Activated T-cell treated with anti-CD3 and anti-CD28 coated beads, Interleukin-2, amount 50 U/mL, for 48 hours (primary cell): ENCODE data around the gene ABTB2.

ENCODE experiments used
- DNase-seq, 2 experiments: peaks; one replicate each; pipeline ENCODE4 v3.0.0-alpha.2; 2020

ABTB2 gene

GRCh38 chr11:34311126-34311525 lies 46.7 kb downstream of the ABTB2 start:
- no peak for DNase-seq

DNA sequence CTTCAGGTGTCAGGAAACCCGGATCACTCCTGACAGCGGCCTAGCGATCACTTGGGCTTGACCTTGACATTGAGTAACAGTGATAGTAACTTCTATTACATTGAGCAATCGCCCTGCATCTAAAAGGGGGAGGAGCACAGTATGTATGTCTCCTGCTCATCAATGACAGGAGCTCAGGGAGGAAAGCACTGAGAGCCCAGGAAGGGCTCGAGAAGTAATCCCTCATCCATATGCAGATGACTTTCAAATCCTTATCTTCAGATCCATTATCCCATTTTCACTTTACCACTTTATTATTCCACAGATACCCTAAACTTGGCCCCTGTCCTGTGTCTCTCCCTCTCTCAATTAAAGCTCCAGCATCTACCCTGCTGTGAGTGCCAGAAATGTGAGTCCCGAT lies 47.8 kb downstream of the ABTB2 start:
- DNase-seq = no peak

DNA sequence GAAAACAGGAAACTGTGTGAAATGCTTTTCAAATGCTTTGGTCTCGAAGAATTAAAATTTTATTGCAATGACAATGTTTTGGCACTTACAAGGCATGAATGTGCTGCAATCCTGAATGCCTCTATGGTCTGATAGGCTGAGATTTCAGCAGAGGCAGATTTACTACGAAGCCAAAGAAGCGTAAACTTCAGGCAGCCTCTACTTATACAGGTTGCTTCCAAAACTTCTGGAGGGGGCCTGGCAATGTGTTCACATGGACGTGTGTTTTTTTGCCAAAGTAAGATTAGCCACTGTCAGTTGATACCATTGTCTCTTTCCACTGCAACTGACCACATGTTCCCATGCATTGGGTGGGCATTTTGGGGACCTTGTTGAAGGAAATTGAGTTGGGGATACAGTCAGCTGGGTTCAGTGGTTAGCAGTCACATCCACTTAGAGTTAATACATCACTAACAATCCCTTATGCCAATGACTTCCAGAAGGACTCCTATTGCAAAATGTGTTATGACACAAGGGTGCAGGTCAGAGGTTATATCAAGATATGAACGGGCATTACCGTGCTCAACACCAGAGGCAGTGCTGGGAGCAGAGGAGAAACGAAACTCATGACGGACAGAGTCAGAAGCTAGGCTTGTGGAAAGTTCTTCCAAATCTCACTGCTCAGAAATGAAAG lies 48.8 kb downstream of the ABTB2 start:
- DNase-seq = no peak

GRCh38 chr11:34308049-34308912 lies 49.5 kb downstream of the ABTB2 start:
- DNase-seq = no peak

- DNase-seq = no peak
Observed at GRCh38 chr11:34305780-34306179, 52.0 kb downstream of the ABTB2 start.

DNA sequence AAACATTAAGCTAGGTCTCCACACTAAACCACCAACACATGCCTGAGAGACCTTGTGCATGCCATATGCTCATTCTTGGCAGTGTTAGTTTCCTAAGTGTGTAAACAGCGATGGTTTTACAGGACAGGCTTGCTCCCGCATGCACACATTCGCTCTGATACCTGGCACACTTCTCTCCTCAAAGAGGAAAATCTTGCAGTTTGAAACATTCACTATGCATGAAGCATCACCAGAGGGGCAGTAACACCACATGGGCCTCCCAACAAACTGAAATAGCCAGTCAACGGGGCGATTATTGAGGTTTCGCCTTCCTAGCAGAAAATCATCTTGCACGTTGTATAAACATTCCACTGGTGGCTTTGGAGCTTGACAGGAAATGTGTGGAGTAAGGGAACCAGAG lies 52.6 kb downstream of the ABTB2 start:
- no peak for DNase-seq

DNA sequence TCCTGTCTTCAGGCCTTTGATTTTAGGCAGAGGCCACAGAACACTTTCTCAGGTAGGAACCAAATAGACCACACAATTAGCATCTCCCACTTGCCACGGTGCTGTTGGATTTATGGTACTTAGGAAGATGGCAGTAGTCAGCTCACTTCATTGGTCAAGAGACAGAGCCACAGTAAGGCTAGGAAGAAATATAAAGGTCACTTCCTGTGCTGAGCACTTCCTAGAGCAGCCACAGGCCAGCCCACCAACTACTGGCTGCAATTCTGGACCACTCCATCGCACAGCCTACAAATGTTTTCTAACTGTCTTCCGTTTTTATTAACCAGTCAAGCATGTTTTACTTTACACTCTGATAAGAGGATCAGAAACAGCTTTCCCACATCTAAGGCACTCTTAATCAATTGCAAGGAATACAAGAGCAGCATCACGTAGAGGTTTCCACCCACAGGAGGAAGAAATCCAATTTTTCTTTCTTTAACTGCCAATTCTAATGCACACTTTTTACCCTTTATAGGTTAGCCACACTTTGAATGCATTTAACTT lies 54.7 kb downstream of the ABTB2 start:
- DNase-seq = no peak

DNA sequence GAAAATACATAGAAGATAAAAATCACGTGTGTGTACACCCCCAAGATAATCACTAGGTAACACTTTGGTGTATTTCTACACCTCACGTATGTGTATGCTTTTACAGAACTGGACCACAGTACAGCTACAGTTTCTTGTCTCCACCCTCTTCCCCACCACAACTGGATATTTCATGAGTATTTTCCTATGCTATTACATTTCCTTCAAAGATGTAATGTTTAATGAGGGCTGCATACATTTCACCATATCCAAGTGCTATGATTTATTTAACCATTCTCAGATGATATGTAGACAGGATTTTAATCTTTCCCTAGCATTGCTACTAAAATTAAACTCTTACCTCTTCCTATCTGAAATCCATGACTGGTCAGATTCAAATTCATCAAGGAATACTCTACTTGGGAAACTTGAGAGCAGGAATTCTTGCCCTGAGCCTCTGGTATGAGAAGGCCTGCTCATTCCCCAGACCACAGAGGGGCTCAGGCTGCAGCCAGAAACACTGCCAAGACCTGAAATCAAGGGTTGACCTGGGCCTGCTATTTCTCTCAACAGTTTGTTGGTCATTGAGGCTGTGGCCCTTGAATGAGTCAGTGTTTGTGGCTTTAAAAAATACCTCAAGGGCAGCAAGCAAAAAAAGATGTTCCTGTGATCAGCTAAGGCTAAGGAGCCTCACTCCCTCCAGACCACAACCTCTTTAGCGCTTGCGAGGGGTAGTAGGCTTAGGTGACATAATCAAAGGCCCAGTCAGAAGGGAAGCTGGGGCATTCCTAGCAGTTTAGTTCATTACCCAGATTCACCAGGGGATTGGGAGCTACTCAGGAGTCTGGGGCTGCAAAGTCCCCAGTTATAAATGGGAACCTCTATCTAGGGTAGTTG lies 55.5 kb downstream of the ABTB2 start:
- DNase-seq = no peak

DNA sequence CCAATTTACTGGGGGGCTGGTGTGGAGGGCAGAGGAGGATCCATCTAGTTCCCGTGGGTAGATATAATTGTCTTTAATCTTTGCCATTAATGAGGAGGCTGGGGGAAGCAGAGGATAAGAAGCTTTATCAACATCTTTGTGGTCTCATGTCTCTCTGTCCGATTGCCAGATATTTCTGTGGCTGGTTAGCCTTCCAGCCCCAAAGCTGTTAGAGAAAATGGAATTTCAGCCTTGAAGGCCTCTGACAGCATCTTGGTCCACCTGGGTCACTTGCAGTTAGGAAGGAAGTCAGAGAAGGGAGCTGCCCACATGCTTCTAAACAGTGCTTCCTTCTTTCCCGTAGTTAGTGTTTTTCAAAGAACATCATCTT lies 56.9 kb downstream of the ABTB2 start:
- no peak for DNase-seq

DNA sequence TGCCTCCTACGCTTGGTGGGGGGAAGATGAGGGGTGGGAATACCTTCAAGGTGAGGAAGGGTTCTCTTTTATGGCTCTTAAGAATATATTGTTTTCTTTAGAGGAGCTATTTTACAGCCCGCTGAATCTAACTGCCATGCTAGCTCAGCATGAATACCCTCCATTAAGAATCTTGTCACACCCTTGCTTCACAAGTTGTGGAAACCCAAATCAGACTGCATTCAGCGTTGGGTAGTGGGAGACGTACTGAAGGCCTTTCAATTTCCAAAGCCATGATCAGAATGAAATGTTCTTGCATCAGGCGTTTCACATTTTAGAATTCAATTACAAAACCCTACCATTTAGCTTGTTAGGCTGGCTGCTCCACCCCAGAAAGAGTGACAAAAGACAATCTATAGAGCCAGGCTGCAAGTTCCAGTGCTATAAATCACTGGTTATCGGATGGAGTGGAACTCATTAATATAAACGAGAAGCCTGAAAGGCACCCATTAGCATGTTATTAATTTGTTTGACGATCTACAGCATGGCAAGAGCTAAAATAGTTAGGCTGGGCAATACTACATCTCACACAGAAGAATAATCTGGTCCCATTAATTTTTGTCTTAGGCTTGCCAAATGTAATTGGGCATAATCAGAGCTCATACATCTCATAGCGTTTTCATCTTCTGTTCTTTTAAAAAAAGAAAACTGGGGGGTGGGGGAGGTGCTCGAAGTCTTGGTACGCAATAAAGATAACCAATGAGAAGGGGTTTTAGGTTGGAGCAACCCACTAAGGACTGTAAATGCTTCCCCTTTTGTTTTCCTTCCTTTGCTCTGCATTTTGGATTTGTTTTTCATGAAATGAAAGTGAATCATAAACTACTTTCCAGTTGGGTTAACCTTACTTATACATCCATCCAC lies 57.5 kb downstream of the ABTB2 start:
- DNase-seq = no peak

- no peak for DNase-seq
Observed at GRCh38 chr11:34299284-34299972, 58.4 kb downstream of the ABTB2 start.

DNA sequence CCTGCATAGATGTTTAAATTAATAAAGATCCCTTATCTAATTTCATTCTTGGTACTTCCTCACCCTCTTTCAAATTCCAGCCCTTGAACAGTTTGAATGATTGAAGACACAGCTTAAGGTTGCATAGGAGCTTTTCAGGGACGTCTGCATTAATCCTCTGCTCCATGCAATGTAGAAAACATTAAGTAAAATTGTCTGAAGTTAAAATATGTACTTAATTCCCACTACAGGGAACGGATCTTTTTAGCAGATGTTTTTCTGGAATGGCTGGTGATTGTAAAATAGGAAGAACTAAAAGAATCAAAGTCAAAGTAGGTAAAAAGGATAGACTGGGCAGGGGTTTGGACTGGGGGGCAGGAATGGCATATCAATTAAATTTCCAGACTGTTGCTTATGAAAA lies 58.9 kb downstream of the ABTB2 start:
- no peak for DNase-seq

GRCh38 chr11:34296412-34296811 lies 61.4 kb downstream of the ABTB2 start:
- DNase-seq = no peak

- DNase-seq = no peak
Observed at GRCh38 chr11:34292546-34292945, 65.3 kb downstream of the ABTB2 start.

- DNase-seq = no peak
Observed at GRCh38 chr11:34292111-34292510, 65.7 kb downstream of the ABTB2 start.

DNA sequence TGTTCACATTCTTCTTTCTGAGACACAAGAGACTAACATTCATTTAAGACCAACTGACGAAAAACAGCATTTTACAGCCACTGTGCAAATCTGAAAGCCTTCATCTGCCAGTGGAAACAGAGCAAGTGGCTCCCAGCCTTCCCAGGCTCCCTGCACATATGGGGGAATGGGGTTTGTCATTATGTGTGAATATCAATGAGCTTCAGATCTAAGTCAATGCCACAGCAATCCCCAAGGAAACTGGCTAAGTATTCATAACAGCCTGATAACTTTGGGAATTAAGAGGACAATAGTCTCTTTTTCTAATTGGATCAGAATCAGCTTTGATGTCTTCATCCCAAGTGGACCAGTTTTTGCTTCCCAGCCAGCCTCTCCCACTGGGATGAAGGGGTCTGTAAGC lies 66.9 kb downstream of the ABTB2 start:
- DNase-seq = no peak

GRCh38 chr11:34288492-34288891 lies 69.3 kb downstream of the ABTB2 start:
- DNase-seq = no peak

GRCh38 chr11:34284811-34285481 lies 72.9 kb downstream of the ABTB2 start:
- no peak for DNase-seq

- DNase-seq = no peak
Observed at GRCh38 chr11:34284156-34284555, 73.7 kb downstream of the ABTB2 start.

DNA sequence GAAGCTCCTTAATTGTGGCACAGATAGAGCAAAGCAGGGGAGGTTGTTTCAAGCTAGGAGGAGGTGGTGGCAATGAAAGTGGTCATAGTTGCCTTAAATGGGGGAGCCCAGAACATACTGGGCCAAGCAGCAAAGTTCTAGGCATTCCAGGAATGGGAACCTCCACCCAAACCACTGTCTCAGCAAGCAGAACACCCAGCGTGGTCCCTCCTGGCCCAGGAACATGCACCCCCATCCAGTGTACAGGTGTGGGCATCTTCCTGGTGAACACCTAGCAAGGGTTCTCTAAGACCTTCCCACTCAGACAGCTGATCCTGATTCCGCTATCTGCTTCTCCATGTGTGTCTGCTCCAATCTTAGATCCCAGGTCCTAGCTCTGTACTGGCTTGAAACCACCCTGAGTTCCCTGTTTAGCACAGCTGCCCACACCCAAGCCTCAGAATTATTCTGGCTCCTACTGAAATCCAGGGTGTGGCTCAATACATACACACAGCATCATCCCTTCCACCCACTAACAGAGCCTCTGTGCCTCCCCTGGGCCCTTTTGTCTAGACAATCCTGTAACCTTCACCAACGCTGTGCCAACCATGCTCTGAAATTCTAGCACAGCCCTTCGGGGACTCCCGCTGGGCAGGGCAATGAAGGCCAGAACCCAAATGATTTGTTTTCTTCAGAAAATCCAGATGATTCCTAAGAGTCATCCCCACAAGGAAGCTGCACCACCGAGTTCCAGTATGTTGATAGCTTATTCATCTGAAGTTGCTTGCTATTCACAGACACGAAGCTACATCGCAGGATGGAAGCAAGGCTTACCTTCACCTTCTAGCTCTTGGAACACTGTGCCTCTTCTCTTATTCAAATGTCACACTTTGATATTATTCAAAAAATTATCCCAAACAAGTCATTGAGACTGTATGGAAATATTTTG lies 76.6 kb downstream of the ABTB2 start:
- DNase-seq = no peak
